Kidney (tissue), 22 donors: ENCODE results near the gene P4HA3. TPM values are rescaled to one million over a fixed set of nuclear protein-coding genes. Genes with fewer than 3 reads are reported as not detected.

Experiments used
- DNase-seq, 5 donors: peaks; one replicate each; pipeline ENCODE4 v3.0.0-alpha.2; 2013 to 2020
- FAIRE-seq: peaks from 2 replicates; lab custom pipeline; 2012; peaks lifted over from hg19 to GRCh38; lab: Jason Lieb, UNC
- H3K27ac ChIP-seq, 2 donors: one replicate each; pipeline ENCODE4 v1.7.0; 2013; ENCODE audit warnings: low read depth in 2 of 2, low read length in 2 of 2, inconsistent platforms in 1 of 2
- H3K27me3 ChIP-seq: one replicate; pipeline ENCODE4 v1.7.1; 2013; ENCODE audit warnings: low read length, inconsistent platforms; ENCODE audit not compliant: control insufficient read depth, insufficient read depth
- H3K36me3 ChIP-seq, 3 donors: one replicate each; pipeline versions ENCODE4 v1.7.0 to v1.7.1; 2013; ENCODE audit warnings: low read length in 3 of 3, control low read depth in 1 of 3, inconsistent platforms in 1 of 3; ENCODE audit not compliant: insufficient read depth in 3 of 3, control insufficient read depth in 2 of 3
- H3K4me1 ChIP-seq, 3 donors: one replicate each; pipeline versions ENCODE4 v1.7.0 to v1.7.1; 2013; ENCODE audit warnings: low read length in 3 of 3, inconsistent platforms in 1 of 3, low read depth in 1 of 3; ENCODE audit not compliant: control insufficient read depth in 2 of 3, insufficient read depth in 2 of 3
- H3K4me3 ChIP-seq, 3 donors: one replicate each; pipeline versions ENCODE4 v1.7.0 to v1.8.1; 2013; ENCODE audit warnings: low read length in 3 of 3, control low read depth in 1 of 3, inconsistent platforms in 1 of 3
- H3K9ac ChIP-seq, 3 donors: one replicate each; pipeline versions ENCODE4 v1.7.0 to v1.7.1; 2013; ENCODE audit warnings: low read length in 3 of 3, control low read depth in 1 of 3, inconsistent platforms in 1 of 3
- H3K9me3 ChIP-seq, 3 donors: one replicate each; pipeline versions ENCODE4 v1.7.0 to v1.7.1; 2013; ENCODE audit warnings: low read length in 3 of 3, control low read depth in 1 of 3, inconsistent platforms in 1 of 3; ENCODE audit not compliant: control insufficient read depth in 2 of 3, insufficient read depth in 1 of 3
- intact Hi-C: fragments of 100-400 bp; cut with DNase I; formaldehyde crosslinking; loops from one replicate; pipeline ENCODE4 v1.11.1; 2022
- long read RNA-seq, 10 donors: library from polyadenylated mRNA in 1 of 10; unstranded in 1 of 10; transcript quantifications; one replicate each; pipeline ENCODE4 v2.0.0 and lab custom pipeline, GENCODE V29; 2021 to 2026
- polyA plus RNA-seq: library from polyadenylated mRNA; stranded (reverse); fragments of 350-450 nt; fragmentation: Illumina TruSeq; extraction: RNeasy Lipid Tissue Mini Kit (QIAGEN cat#74804); gene quantifications from one replicate; pipeline ENCODE4 v1.2.3, GENCODE V29; 2014; ENCODE audit warnings: low read depth, low replicate concordance; ENCODE audit not compliant: insufficient read depth
- total RNA-seq: library from RNA; stranded (reverse); fragmentation: NEBNext Ultra II Directional; extraction: Animal tissue kit (Norgen Biotek cat#: 25700); gene quantifications from one replicate; pipeline ENCODE4 v1.2.1, GENCODE V29; 2021
- TF ChIP-seq, protein P1 (sequence below): IDR thresholded peaks from 3 replicates; pipeline ENCODE4 v1.5.1; 2012; ENCODE audit warnings: mild to moderate bottlenecking, moderate library complexity, borderline replicate concordance; ENCODE audit not compliant: insufficient read depth; ENCODE audit errors: extremely low read depth
- donor health status: control.
- donor health status: control.
- donor health status: control.
- donor health status: control.
- donor health status: control.
- donor health status: DM: yes; HTN: yes; CAD: no.
- donor health status: Normal renal cell carcinoma (clear cell type).

P4HA3 gene
- total RNA-seq (1.2 TPM), polyA plus RNA-seq (0.39 TPM)
- long read RNA-seq, donor 1, result 0 reads
- long read RNA-seq, donor 2, result 0 reads
- long read RNA-seq, donor 3, result 0 reads
- long read RNA-seq, donor 4, result 0 reads
- long read RNA-seq, donor 5, partial matches to known transcripts, result 5 of 5 reads
- long read RNA-seq, donor 5, other reads (novel, unspliced or antisense), result 0 of 5 reads
- long read RNA-seq, donor 6, result 0 reads
- long read RNA-seq, donor 7, partial matches to known transcripts, result 1 of 5 reads
- long read RNA-seq, donor 7, other reads (novel, unspliced or antisense), result 4 of 5 reads
- long read RNA-seq, donor 8, result 0 reads
- long read RNA-seq, donor 9, partial matches to known transcripts, result 28 of 28 reads
- long read RNA-seq, donor 9, other reads (novel, unspliced or antisense), result 0 of 28 reads
- long read RNA-seq, donor 10, partial matches to known transcripts, result 0 of 1 reads
- long read RNA-seq, donor 10, other reads (novel, unspliced or antisense), result 0 of 1 reads

DNA sequence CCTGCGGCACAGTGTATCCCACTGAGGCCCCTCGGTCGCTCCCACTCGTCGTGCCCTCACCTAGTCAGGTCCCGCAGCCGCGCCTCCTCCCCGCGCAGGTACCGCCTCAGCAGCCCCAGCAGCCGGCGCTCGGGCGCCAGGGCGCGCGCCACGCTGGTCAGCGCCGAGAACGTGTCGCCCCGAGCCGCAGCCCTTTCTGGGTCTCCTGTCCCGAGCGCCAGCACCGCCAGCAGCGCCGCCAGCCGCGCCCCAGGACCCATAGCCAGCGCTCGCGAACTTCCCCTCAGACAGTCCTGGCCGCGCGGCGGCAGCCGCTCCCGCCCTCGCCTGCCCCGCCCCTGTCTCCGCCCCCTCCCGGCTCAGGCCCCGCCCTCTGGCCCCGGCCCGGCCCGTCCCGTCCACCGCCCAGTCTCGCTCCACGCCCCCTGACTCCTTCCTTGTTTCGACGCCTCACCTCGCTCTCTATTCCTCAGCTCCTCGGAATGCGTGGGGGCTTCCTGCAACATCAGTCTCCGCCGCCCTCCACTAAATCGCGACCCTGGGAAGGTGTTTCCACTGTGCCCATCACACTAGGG lies at the start of gene P4HA3:
P4HA3 (minus strand) TSS at position 289 of the 575 bp plus-strand sequence; CDS start at position 260, 29 bp downstream.
- DNase-seq, result peak; percentile 39 to 86 (median 70)
- peak within 1 kb of the TSS; percentile 7 to 54 (median 21) for H3K4me3 ChIP-seq
- peaks cover 0 to 5% (median 0%) of the 10 kb centered on the region in 3 donors for H3K4me1 ChIP-seq
- intact Hi-C loops, result no loop called here
- H3K27ac ChIP-seq, result no peak within 1 kb of the TSS
- peaks cover 11% of the 10 kb centered on the region for H3K27me3 ChIP-seq
- TF ChIP-seq, protein P1, sequence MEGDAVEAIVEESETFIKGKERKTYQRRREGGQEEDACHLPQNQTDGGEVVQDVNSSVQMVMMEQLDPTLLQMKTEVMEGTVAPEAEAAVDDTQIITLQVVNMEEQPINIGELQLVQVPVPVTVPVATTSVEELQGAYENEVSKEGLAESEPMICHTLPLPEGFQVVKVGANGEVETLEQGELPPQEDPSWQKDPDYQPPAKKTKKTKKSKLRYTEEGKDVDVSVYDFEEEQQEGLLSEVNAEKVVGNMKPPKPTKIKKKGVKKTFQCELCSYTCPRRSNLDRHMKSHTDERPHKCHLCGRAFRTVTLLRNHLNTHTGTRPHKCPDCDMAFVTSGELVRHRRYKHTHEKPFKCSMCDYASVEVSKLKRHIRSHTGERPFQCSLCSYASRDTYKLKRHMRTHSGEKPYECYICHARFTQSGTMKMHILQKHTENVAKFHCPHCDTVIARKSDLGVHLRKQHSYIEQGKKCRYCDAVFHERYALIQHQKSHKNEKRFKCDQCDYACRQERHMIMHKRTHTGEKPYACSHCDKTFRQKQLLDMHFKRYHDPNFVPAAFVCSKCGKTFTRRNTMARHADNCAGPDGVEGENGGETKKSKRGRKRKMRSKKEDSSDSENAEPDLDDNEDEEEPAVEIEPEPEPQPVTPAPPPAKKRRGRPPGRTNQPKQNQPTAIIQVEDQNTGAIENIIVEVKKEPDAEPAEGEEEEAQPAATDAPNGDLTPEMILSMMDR, result no peak
- H3K9me3 ChIP-seq, result peaks cover 0 to under 1% (median 0%) of the 10 kb centered on the region in 3 donors
- H3K36me3 ChIP-seq, result no peaks in the 10 kb centered on the region
- H3K9ac ChIP-seq, result peak within 1 kb of the TSS in 1 of 3 donors; percentile 33
- no peak for FAIRE-seq

DNA sequence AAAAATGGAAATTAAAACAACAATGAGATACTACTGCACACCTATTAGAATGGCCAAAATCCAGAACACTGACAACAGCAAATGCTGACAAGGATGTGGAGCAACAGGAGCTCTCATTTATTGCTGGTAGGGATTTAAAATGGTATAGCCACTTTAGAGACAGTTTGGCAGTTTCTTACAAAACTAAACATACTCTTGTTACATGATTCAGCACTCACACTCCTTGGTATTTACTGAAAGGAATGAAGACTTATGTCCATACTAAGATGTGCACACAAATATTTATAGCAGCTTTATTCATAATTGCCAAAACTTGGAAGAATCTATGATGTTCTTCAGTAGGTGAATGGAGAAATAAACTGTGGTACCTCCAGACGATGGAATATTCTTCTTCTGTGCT lies 46.0 kb upstream of the P4HA3 start:
- H3K27me3 ChIP-seq, result no peaks in the 10 kb centered on the region
- no peaks in the 10 kb centered on the region for H3K9me3 ChIP-seq
- H3K27ac ChIP-seq, result no peak overlapping the region
- no peak for DNase-seq
- no peaks in the 10 kb centered on the region for H3K36me3 ChIP-seq
- no peaks in the 10 kb centered on the region for H3K4me1 ChIP-seq
- H3K9ac ChIP-seq, result no peak overlapping the region
- TF ChIP-seq, protein P1, result no peak
- intact Hi-C loops, result no loop called here
- FAIRE-seq, result no peak
- H3K4me3 ChIP-seq, result no peak overlapping the region

DNA sequence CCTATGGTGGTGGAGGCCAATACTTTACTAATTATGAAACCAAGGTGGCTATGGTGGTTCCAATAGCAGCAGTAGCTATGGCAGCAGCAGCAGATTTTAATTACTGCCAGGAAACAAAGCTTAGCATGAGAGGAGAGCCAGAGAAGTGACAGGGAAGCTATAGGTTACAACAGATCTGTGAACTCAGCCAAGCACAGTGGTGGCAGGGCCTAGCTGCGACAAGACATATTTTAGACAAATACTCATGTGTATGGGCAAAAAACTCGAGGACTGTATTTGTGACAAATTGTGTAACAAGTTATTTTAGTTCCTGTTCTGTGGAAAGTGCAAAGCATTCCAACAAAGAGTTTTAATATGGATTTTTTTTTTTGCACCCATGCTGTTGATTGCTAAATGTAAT lies 44.2 kb upstream of the P4HA3 start:
- FAIRE-seq, result no peak
- H3K36me3 ChIP-seq, result no peaks in the 10 kb centered on the region
- no peak overlapping the region for H3K9ac ChIP-seq
- no peak overlapping the region for H3K27ac ChIP-seq
- no peaks in the 10 kb centered on the region for H3K4me1 ChIP-seq
- no peaks in the 10 kb centered on the region for H3K9me3 ChIP-seq
- H3K4me3 ChIP-seq, result no peak overlapping the region
- no peak for DNase-seq
- TF ChIP-seq, protein P1, result no peak
- intact Hi-C loops, result no loop called here
- no peaks in the 10 kb centered on the region for H3K27me3 ChIP-seq
